ENCODE results near the gene MMD2. TPM values are rescaled to one million over a fixed set of nuclear protein-coding genes. Genes with fewer than 3 reads are reported as not detected.

Gene MMD2
- total and polyA plus RNA-seq, 2 experiments from 2014 or later, result 0.11 to 0.38 TPM

GRCh38 chr7:4871930-4872675 is 86.9 kb downstream of the MMD2 start:
- H3K4me1 ChIP-seq (ENCODE audit: insufficient read depth), result no peaks in the 10 kb centered on the region
- peaks cover 10% of the 10 kb centered on the region for H3K4me1 Mint-ChIP-seq
- H3K9me3 Mint-ChIP-seq, result peaks cover 7% of the 10 kb centered on the region; the same call in 2 of the 3 replicates
- ATAC-seq (peak; percentile 57), DNase-seq (ENCODE audit: low spot score) (no peak)
- H3K27me3 Mint-ChIP-seq (ENCODE audit: insufficient read depth, low read depth, poor library complexity), result no peaks in the 10 kb centered on the region
- TF ChIP-seq EZH2 (IDR thresholded peaks at IDR 0.05; ENCODE audit: low read depth, unreplicated experiment) (no peak), REST (IDR thresholded peaks at IDR 0.05; ENCODE audit: unreplicated experiment) (no peak)
- H3K36me3 Mint-ChIP-seq (ENCODE audit: low read depth), result no peaks in the 10 kb centered on the region
- H2AFZ ChIP-seq, result no peak overlapping the region
- H4K20me1 ChIP-seq (replicated peaks; ENCODE audit: insufficient read depth), result no peaks in the 10 kb centered on the region
- no peak overlapping the region for H3K4me3 Mint-ChIP-seq
- no peak overlapping the region for H3K27ac ChIP-seq (ENCODE audit: low read depth)
- H3K27me3 ChIP-seq (ENCODE audit: insufficient read depth), result no peaks in the 10 kb centered on the region
- no peak overlapping the region for H3K4me2 ChIP-seq
- no peak overlapping the region for H3K27ac Mint-ChIP-seq
- H3K4me3 ChIP-seq, result no peak overlapping the region
- H3F3A ChIP-seq (replicated peaks; ENCODE audit: low read depth), result no peaks in the 10 kb centered on the region
- no peaks in the 10 kb centered on the region for H3K9me2 ChIP-seq (ENCODE audit: insufficient read depth)
- no peaks in the 10 kb centered on the region for H3K79me2 ChIP-seq (replicated peaks; ENCODE audit: insufficient read depth)
- H3K36me3 ChIP-seq (ENCODE audit: insufficient read depth), result no peaks in the 10 kb centered on the region

GRCh38 chr7:4871056-4871680 is 87.8 kb downstream of the MMD2 start:
- ATAC-seq, result peak; percentile 38
- H3K36me3 Mint-ChIP-seq (ENCODE audit: low read depth), result no peaks in the 10 kb centered on the region

GRCh38 chr7:4868493-4868892 is 90.5 kb downstream of the MMD2 start:
- Histone ChIP-seq H3K9me2 (ENCODE audit: insufficient read depth) (no peaks in the 10 kb centered on the region), H2AFZ (no peak overlapping the region), H3K27me3 (ENCODE audit: insufficient read depth) (no peaks in the 10 kb centered on the region), H3K36me3 (ENCODE audit: insufficient read depth) (no peaks in the 10 kb centered on the region), H3K4me3 (no peak overlapping the region), H3K27ac (ENCODE audit: low read depth) (no peak overlapping the region), H3F3A (replicated peaks; ENCODE audit: low read depth) (no peaks in the 10 kb centered on the region), H4K20me1 (replicated peaks; ENCODE audit: insufficient read depth) (no peaks in the 10 kb centered on the region), H3K4me1 (ENCODE audit: insufficient read depth) (no peaks in the 10 kb centered on the region), H3K79me2 (replicated peaks; ENCODE audit: insufficient read depth) (no peaks in the 10 kb centered on the region), H3K4me2 (no peak overlapping the region)
- Mint-ChIP-seq H3K9me3 (peaks cover 7% of the 10 kb centered on the region), H3K27ac (no peak overlapping the region), H3K27me3 (ENCODE audit: insufficient read depth, low read depth, poor library complexity) (no peaks in the 10 kb centered on the region), H3K4me1 (peaks cover 10% of the 10 kb centered on the region), H3K36me3 (ENCODE audit: low read depth) (no peaks in the 10 kb centered on the region), H3K4me3 (no peak overlapping the region)
- DNase-seq (ENCODE audit: low spot score), result no peak
- ATAC-seq, result no peak
- TF ChIP-seq JUNB (IDR thresholded peaks at IDR 0.05; ENCODE audit: unreplicated experiment) (no peak), EZH2 (IDR thresholded peaks at IDR 0.05; ENCODE audit: low read depth, unreplicated experiment) (no peak), NANOG (IDR thresholded peaks at IDR 0.05; ENCODE audit: borderline replicate concordance) (no peak), REST (IDR thresholded peaks at IDR 0.05; ENCODE audit: unreplicated experiment) (no peak), STAT1 (IDR thresholded peaks at IDR 0.05; ENCODE audit: unreplicated experiment) (no peak), POLR2AphosphoS5 (IDR thresholded peaks at IDR 0.05; ENCODE audit: low read depth) (no peak), ETS1 (IDR thresholded peaks at IDR 0.05) (no peak)

More at GRCh38 chr7:4871056-4871680, 87.8 kb downstream of the MMD2 start:
- H3K27ac Mint-ChIP-seq, result no peak overlapping the region
- Histone ChIP-seq H3K79me2 (replicated peaks; ENCODE audit: insufficient read depth) (no peaks in the 10 kb centered on the region), H3K9me2 (ENCODE audit: insufficient read depth) (no peaks in the 10 kb centered on the region), H4K20me1 (replicated peaks; ENCODE audit: insufficient read depth) (no peaks in the 10 kb centered on the region), H3K4me1 (ENCODE audit: insufficient read depth) (no peaks in the 10 kb centered on the region), H3K27ac (ENCODE audit: low read depth) (no peak overlapping the region), H3F3A (replicated peaks; ENCODE audit: low read depth) (no peaks in the 10 kb centered on the region), H3K36me3 (ENCODE audit: insufficient read depth) (no peaks in the 10 kb centered on the region), H3K4me2 (no peak overlapping the region), H3K27me3 (ENCODE audit: insufficient read depth) (no peaks in the 10 kb centered on the region), H2AFZ (no peak overlapping the region), H3K4me3 (no peak overlapping the region)
- H3K9me3 Mint-ChIP-seq, result peaks cover 7% of the 10 kb centered on the region; the same call in 2 of the 3 replicates
- no peaks in the 10 kb centered on the region for H3K27me3 Mint-ChIP-seq (ENCODE audit: insufficient read depth, low read depth, poor library complexity)
- no peak for DNase-seq (ENCODE audit: low spot score)
- peaks cover 10% of the 10 kb centered on the region for H3K4me1 Mint-ChIP-seq
- TF ChIP-seq POLR2AphosphoS5 (IDR thresholded peaks at IDR 0.05; ENCODE audit: low read depth), result no peak
- H3K4me3 Mint-ChIP-seq, result no peak overlapping the region; the same call in 2 of the 3 replicates

Measured in GM23338 (cell line).